HEK293 (cell line): Measurements from ENCODE around the gene SP8.

Source experiments
- GLIS2 ChIP-seq: fragments of 450-650 bp; formaldehyde crosslinking; IDR thresholded peaks from 2 replicates; pipeline ENCODE4 v1.5.1; 2016; ENCODE audit warnings: missing biosample characterization, missing genetic modification characterization
- HIC1 ChIP-seq: fragments of 450-650 bp; formaldehyde crosslinking; IDR thresholded peaks from 2 replicates; pipeline ENCODE4 v1.5.1; 2016; ENCODE audit warnings: missing biosample characterization, missing genetic modification characterization
- HOXD13 ChIP-seq: sonication (generic); formaldehyde crosslinking; IDR thresholded peaks from 2 replicates; pipeline ENCODE4 v1.8.0; 2022; ENCODE audit warnings: missing genetic modification reagents, borderline replicate concordance
- KLF1 ChIP-seq: fragments of 450-650 bp; formaldehyde crosslinking; IDR thresholded peaks from 2 replicates; pipeline ENCODE4 v1.5.1; 2016; ENCODE audit warnings: missing biosample characterization, missing genetic modification characterization
- KLF8 ChIP-seq: fragments of 450-650 bp; formaldehyde crosslinking; IDR thresholded peaks from 2 replicates; pipeline ENCODE4 v1.5.1; 2016; ENCODE audit warnings: missing biosample characterization, missing genetic modification characterization
- SP2 ChIP-seq: fragments of 450-650 bp; formaldehyde crosslinking; IDR thresholded peaks from 2 replicates; pipeline ENCODE4 v1.5.1; 2016; ENCODE audit warnings: missing biosample characterization, missing genetic modification characterization
- SP3 ChIP-seq: fragments of 450-650 bp; formaldehyde crosslinking; IDR thresholded peaks from 2 replicates; pipeline ENCODE4 v1.5.1; 2016; ENCODE audit warnings: missing biosample characterization, missing genetic modification characterization
- TCF7L2 ChIP-seq: IDR thresholded peaks from 2 replicates; pipeline ENCODE4 v1.6.1; 2011; ENCODE audit warnings: low read depth, mild to moderate bottlenecking, inconsistent platforms, low read length, moderate library complexity, borderline replicate concordance
- TRIM28 ChIP-seq: IDR thresholded peaks from 2 replicates; pipeline ENCODE4 v1.6.1; 2011; ENCODE audit warnings: low read length, control low read depth, borderline replicate concordance
- WT1 ChIP-seq: fragments of 450-650 bp; formaldehyde crosslinking; IDR thresholded peaks from 2 replicates; pipeline ENCODE4 v1.5.1; 2016; ENCODE audit warnings: missing biosample characterization, missing genetic modification characterization
- ZBTB1 ChIP-seq: fragments of 450-650 bp; formaldehyde crosslinking; IDR thresholded peaks from 2 replicates; pipeline ENCODE4 v1.5.1; 2016; ENCODE audit warnings: missing biosample characterization, missing genetic modification characterization
- ZBTB11 ChIP-seq: fragments of 450-650 bp; formaldehyde crosslinking; conservative IDR thresholded peaks from 2 replicates; pipeline ENCODE4 v1.5.1; 2016; ENCODE audit warnings: low read depth, missing biosample characterization, missing genetic modification characterization
- ZBTB17 ChIP-seq: fragments of 450-650 bp; formaldehyde crosslinking; IDR thresholded peaks from 2 replicates; pipeline ENCODE4 v1.5.1; 2016; ENCODE audit warnings: missing biosample characterization, missing genetic modification characterization
- ZNF132 ChIP-seq: fragments of 450-650 bp; formaldehyde crosslinking; IDR thresholded peaks from 2 replicates; pipeline ENCODE4 v1.5.1; 2017; ENCODE audit warnings: missing biosample characterization, missing genetic modification characterization, borderline replicate concordance
- ZNF157 ChIP-seq: fragments of 450-650 bp; formaldehyde crosslinking; IDR thresholded peaks from 2 replicates; pipeline ENCODE4 v1.5.1; 2016; ENCODE audit warnings: missing biosample characterization, missing genetic modification characterization
- ZNF214 ChIP-seq: fragments of 450-650 bp; formaldehyde crosslinking; IDR thresholded peaks from 2 replicates; pipeline ENCODE4 v1.5.1; 2017; ENCODE audit warnings: missing biosample characterization, mild to moderate bottlenecking, missing genetic modification characterization, borderline replicate concordance
- ZNF350 ChIP-seq: fragments of 450-650 bp; formaldehyde crosslinking; IDR thresholded peaks from 2 replicates; pipeline ENCODE4 v1.5.0; 2017; ENCODE audit warnings: missing biosample characterization, mild to moderate bottlenecking, missing genetic modification characterization
- ZNF37A ChIP-seq: fragments of 450-650 bp; IDR thresholded peaks from 2 replicates; pipeline ENCODE4 v1.5.1; 2018; ENCODE audit warnings: missing biosample characterization, missing genetic modification characterization
- ZNF404 ChIP-seq: fragments of 450-650 bp; formaldehyde crosslinking; IDR thresholded peaks from 2 replicates; pipeline ENCODE4 v1.5.1; 2017; ENCODE audit warnings: missing biosample characterization, missing genetic modification characterization
- ZNF510 ChIP-seq: fragments of 450-650 bp; formaldehyde crosslinking; IDR thresholded peaks from 2 replicates; pipeline ENCODE4 v1.5.1; 2018; ENCODE audit warnings: mild to moderate bottlenecking, missing genetic modification characterization, missing biosample characterization; ENCODE audit not compliant: insufficient replicate concordance
- ZNF571 ChIP-seq: fragments of 450-650 bp; formaldehyde crosslinking; IDR thresholded peaks from 2 replicates; pipeline ENCODE4 v1.5.0; 2017; ENCODE audit warnings: missing biosample characterization, missing genetic modification characterization
- ZNF610 ChIP-seq: fragments of 450-650 bp; formaldehyde crosslinking; IDR thresholded peaks from 2 replicates; pipeline ENCODE4 v1.5.1; 2016; ENCODE audit warnings: missing biosample characterization, missing genetic modification characterization, borderline replicate concordance
- ZNF629 ChIP-seq: fragments of 450-650 bp; formaldehyde crosslinking; IDR thresholded peaks from 2 replicates; pipeline ENCODE4 v1.5.1; 2017; ENCODE audit warnings: missing biosample characterization, missing genetic modification characterization
- ZNF664 ChIP-seq: fragments of 450-650 bp; formaldehyde crosslinking; IDR thresholded peaks from 2 replicates; pipeline ENCODE4 v1.5.1; 2016; ENCODE audit warnings: missing biosample characterization, missing genetic modification characterization
- ZNF777 ChIP-seq: fragments of 450-650 bp; formaldehyde crosslinking; IDR thresholded peaks from 2 replicates; pipeline ENCODE4 v1.5.1; 2017; ENCODE audit warnings: missing biosample characterization, missing genetic modification characterization, borderline replicate concordance
- ZNF791 ChIP-seq: fragments of 450-650 bp; formaldehyde crosslinking; IDR thresholded peaks from 2 replicates; pipeline ENCODE4 v1.5.1; 2016; ENCODE audit warnings: missing biosample characterization, missing genetic modification characterization
- ZSCAN16 ChIP-seq: fragments of 450-650 bp; formaldehyde crosslinking; IDR thresholded peaks from 2 replicates; pipeline ENCODE4 v1.5.1; 2016; ENCODE audit warnings: missing biosample characterization, missing genetic modification characterization
- ZSCAN5A ChIP-seq: fragments of 450-650 bp; formaldehyde crosslinking; IDR thresholded peaks from 2 replicates; pipeline ENCODE4 v1.5.1; 2016; ENCODE audit warnings: missing biosample characterization, missing genetic modification characterization
- ZXDB ChIP-seq: fragments of 450-650 bp; formaldehyde crosslinking; IDR thresholded peaks from 2 replicates; pipeline ENCODE4 v1.5.1; 2016; ENCODE audit warnings: missing biosample characterization, missing genetic modification characterization
- TF ChIP-seq, protein P1 (sequence below): fragments of 450-650 bp; formaldehyde crosslinking; IDR thresholded peaks from 2 replicates; pipeline ENCODE4 v1.5.1; 2016; ENCODE audit warnings: missing biosample characterization, missing genetic modification characterization

SP8 gene

GRCh38 chr7:20786779-20787659 is at the start of gene SP8 (continued):
- TF ChIP-seq TRIM28 (no peak), ZNF132 (tag by site-specific recombination) (no peak), HOXD13 (CRISPR knock-in tag) (no peak), ZNF629 (tag by site-specific recombination) (peak; percentile 73), SP3 (peak; percentile 48; the same call in 1 of the 2 replicates), ZSCAN16 (tag by site-specific recombination) (no peak), WT1 (tag by site-specific recombination) (peak; percentile 83), GLIS2 (tag by site-specific recombination) (0 out of 2 replicates have a peak, but pooled peaks have one; percentile 53), ZNF404 (tag by site-specific recombination) (no peak), ZNF610 (tag by site-specific recombination) (no peak; the same call in 1 of the 2 replicates), ZXDB (tag by site-specific recombination) (peak; percentile 69), ZNF791 (no peak), ZBTB11 (tag by site-specific recombination) (peak; percentile 25; the same call in 1 of the 2 replicates), TCF7L2 (peak; percentile 99), SP2 (tag by site-specific recombination) (peak; percentile 45), KLF8 (tag by site-specific recombination) (peak; percentile 62; the same call in 1 of the 2 replicates), ZNF157 (tag by site-specific recombination) (no peak), ZNF350 (no peak), ZNF510 (tag by site-specific recombination) (no peak), ZNF664 (tag by site-specific recombination) (no peak), KLF1 (peak; percentile 47), ZBTB17 (tag by site-specific recombination) (peak; percentile 87), HIC1 (tag by site-specific recombination) (no peak), ZSCAN5A (tag by site-specific recombination) (0 out of 2 replicates have a peak, but pooled peaks have one; percentile 43), ZNF777 (tag by site-specific recombination) (no peak; the same call in 1 of the 2 replicates), ZBTB1 (tag by site-specific recombination) (no peak), ZNF214 (tag by site-specific recombination) (no peak), ZNF37A (tag by site-specific recombination) (0 out of 2 replicates have a peak, but pooled peaks have one; percentile 8), ZNF571 (tag by site-specific recombination) (no peak)
- TF ChIP-seq, protein P1, sequence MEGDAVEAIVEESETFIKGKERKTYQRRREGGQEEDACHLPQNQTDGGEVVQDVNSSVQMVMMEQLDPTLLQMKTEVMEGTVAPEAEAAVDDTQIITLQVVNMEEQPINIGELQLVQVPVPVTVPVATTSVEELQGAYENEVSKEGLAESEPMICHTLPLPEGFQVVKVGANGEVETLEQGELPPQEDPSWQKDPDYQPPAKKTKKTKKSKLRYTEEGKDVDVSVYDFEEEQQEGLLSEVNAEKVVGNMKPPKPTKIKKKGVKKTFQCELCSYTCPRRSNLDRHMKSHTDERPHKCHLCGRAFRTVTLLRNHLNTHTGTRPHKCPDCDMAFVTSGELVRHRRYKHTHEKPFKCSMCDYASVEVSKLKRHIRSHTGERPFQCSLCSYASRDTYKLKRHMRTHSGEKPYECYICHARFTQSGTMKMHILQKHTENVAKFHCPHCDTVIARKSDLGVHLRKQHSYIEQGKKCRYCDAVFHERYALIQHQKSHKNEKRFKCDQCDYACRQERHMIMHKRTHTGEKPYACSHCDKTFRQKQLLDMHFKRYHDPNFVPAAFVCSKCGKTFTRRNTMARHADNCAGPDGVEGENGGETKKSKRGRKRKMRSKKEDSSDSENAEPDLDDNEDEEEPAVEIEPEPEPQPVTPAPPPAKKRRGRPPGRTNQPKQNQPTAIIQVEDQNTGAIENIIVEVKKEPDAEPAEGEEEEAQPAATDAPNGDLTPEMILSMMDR (tag by site-specific recombination), result no peak
